ENCODE results near the gene PIEZO1.
A peak's percentile ranks its signal among the peaks of the same experiment; 100 is the strongest.

Gene PIEZO1

GRCh38 chr16:88749358-88749757 is 35.7 kb downstream of the PIEZO1 start:
- H3K4me3 ChIP-seq (ENCODE audit: low read length) = no peak overlapping the region
- no peak overlapping the region for H3K27ac ChIP-seq (ENCODE audit: low read depth, low read length)
- H3F3A ChIP-seq (ENCODE audit: control insufficient read depth, insufficient read depth) = peaks cover 6% of the 10 kb centered on the region; the same call in 1 of the 2 replicates
- peaks cover 20% of the 10 kb centered on the region for H4K20me1 ChIP-seq (ENCODE audit: control insufficient read depth, insufficient read depth, low read depth, low read length)
- H3K9me3 ChIP-seq (ENCODE audit: control insufficient read depth, insufficient read depth, low read length) = no peaks in the 10 kb centered on the region
- no peak overlapping the region for H3K4me2 ChIP-seq (ENCODE audit: low read length)
- peaks cover 72% of the 10 kb centered on the region for H3K79me2 ChIP-seq (ENCODE audit: control insufficient read depth, low read length)
- no peaks in the 10 kb centered on the region for H3K9me2 ChIP-seq (replicated peaks; ENCODE audit: control insufficient read depth, low read length)
- TF ChIP-seq EZH2phosphoT487 (IDR thresholded peaks at IDR 0.05; ENCODE audit: borderline replicate concordance, low read length) (no peak), CTCF (IDR thresholded peaks at IDR 0.05; ENCODE audit: low read depth, low read length, poor library complexity, severe bottlenecking) (no peak)
- H3K36me3 ChIP-seq (ENCODE audit: control insufficient read depth, low read length) = peaks cover 32% of the 10 kb centered on the region
- peaks cover 40% of the 10 kb centered on the region for H3K4me1 ChIP-seq (ENCODE audit: control insufficient read depth, low read length)
- H3K27me3 ChIP-seq (ENCODE audit: control insufficient read depth, low read length) = no peaks in the 10 kb centered on the region

DNA sequence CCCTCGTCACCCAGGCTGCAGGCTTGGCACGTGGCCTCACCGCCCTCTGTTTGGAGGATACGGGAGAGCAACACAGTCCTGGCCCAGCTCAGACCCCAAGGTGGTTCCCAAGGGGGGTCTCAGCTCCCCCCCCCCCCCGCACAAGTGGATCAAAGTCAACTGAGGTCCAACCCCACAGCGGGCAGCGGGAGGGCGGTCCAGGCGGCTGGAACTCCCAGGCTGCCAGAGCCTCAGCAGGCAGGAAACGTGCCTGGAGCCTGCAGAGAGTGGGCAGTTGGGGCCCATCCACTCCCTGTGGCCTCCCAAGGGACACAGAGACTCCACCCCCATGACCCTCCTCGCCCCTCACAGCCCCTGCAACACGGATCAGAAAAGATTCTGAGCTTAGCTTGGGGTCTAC is 36.7 kb downstream of the PIEZO1 start:
- no peaks in the 10 kb centered on the region for H3K9me2 ChIP-seq (replicated peaks; ENCODE audit: control insufficient read depth, low read length)
- no peaks in the 10 kb centered on the region for H3K27me3 ChIP-seq (ENCODE audit: control insufficient read depth, low read length)
- H3K4me2 ChIP-seq (ENCODE audit: low read length) = no peak overlapping the region
- no peak for TF ChIP-seq EZH2phosphoT487 (IDR thresholded peaks at IDR 0.05; ENCODE audit: borderline replicate concordance, low read length)
- TF ChIP-seq CTCF (IDR thresholded peaks at IDR 0.05; ENCODE audit: low read depth, low read length, poor library complexity, severe bottlenecking) = no peak
- peaks cover 42% of the 10 kb centered on the region for H3K36me3 ChIP-seq (ENCODE audit: control insufficient read depth, low read length)
- H3K4me3 ChIP-seq (ENCODE audit: low read length) = no peak overlapping the region
- no peak overlapping the region for H3K27ac ChIP-seq (ENCODE audit: low read depth, low read length)
- peaks cover 48% of the 10 kb centered on the region for H3K4me1 ChIP-seq (ENCODE audit: control insufficient read depth, low read length)
- peaks cover 28% of the 10 kb centered on the region for H4K20me1 ChIP-seq (ENCODE audit: control insufficient read depth, insufficient read depth, low read depth, low read length)
- H3K79me2 ChIP-seq (ENCODE audit: control insufficient read depth, low read length) = peaks cover 72% of the 10 kb centered on the region
- peaks cover 6% of the 10 kb centered on the region; the same call in 1 of the 2 replicates for H3F3A ChIP-seq (ENCODE audit: control insufficient read depth, insufficient read depth)
- H3K9me3 ChIP-seq (ENCODE audit: control insufficient read depth, insufficient read depth, low read length) = no peaks in the 10 kb centered on the region

DNA sequence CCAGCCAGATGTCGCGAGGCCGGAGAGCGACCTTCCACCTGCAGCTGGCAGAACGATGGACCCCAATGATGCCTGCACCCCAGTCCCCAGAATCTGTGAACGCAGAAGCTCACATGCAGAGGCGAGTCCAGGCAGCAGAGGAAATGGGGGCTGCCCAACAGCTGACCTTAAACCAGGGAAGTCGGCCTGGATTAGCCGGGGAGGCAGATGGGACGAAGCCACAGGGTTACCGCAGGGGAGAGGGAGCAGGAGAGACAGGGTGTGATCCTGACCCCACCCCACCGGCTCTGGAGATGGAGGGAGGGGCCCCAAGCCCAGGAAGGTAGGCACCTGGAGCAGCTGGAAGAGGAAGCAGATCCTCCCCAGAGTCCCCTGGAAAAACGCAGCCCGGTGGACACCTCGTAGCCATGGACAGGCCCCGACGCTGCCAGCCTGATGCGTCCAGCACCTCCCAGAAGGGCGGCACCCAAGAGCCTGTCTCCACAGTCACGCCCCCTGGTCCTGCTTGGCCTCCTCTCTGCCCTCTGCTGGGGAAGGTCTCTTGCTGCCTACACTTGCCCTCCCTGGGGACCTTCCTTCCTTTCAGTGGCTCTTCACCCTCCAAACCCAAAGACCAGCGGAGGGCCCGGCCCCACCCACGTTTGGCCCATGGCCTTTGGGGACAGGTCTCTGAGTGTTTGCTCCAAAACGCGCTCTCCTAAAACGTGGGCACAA is 37.3 kb downstream of the PIEZO1 start:
- Histone ChIP-seq H3K4me3 (ENCODE audit: low read length) (no peak overlapping the region), H3K9me2 (replicated peaks; ENCODE audit: control insufficient read depth, low read length) (no peaks in the 10 kb centered on the region), H3F3A (ENCODE audit: control insufficient read depth, insufficient read depth) (peaks cover 6% of the 10 kb centered on the region; the same call in 1 of the 2 replicates), H3K36me3 (ENCODE audit: control insufficient read depth, low read length) (peaks cover 47% of the 10 kb centered on the region), H3K4me1 (ENCODE audit: control insufficient read depth, low read length) (peaks cover 48% of the 10 kb centered on the region), H3K9me3 (ENCODE audit: control insufficient read depth, insufficient read depth, low read length) (no peaks in the 10 kb centered on the region), H3K79me2 (ENCODE audit: control insufficient read depth, low read length) (peaks cover 71% of the 10 kb centered on the region), H3K4me2 (ENCODE audit: low read length) (no peak overlapping the region), H3K27ac (ENCODE audit: low read depth, low read length) (no peak overlapping the region), H3K27me3 (ENCODE audit: control insufficient read depth, low read length) (no peaks in the 10 kb centered on the region), H4K20me1 (ENCODE audit: control insufficient read depth, insufficient read depth, low read depth, low read length) (peaks cover 30% of the 10 kb centered on the region)
- TF ChIP-seq EZH2phosphoT487 (IDR thresholded peaks at IDR 0.05; ENCODE audit: borderline replicate concordance, low read length) = no peak
- TF ChIP-seq CTCF (IDR thresholded peaks at IDR 0.05; ENCODE audit: low read depth, low read length, poor library complexity, severe bottlenecking) = peak; percentile 79

All from DOHH2 (cell line).